22Rv1 (cell line): Measurements from ENCODE around the gene PTF1A.

Source experiments
- CTCF ChIP-seq: fragments of 450-650 bp; IDR thresholded peaks from 2 replicates; pipeline ENCODE4 v1.5.1; 2017; ENCODE audit warnings: mild to moderate bottlenecking
- ZFX ChIP-seq: fragments of 450-650 bp; IDR thresholded peaks from 2 replicates; pipeline ENCODE4 v1.6.1; 2017; ENCODE audit warnings: antibody characterized with exemption, borderline replicate concordance

- TF ChIP-seq CTCF (no peak), ZFX (no peak)
These were observed 14.0 kb downstream of the PTF1A start for GRCh38 chr10:23205972-23206642.
